ENCODE measurements around the gene CHAD.

Gene CHAD

GRCh38 chr17:50443505-50443974 lies 25.1 kb downstream of the CHAD start:
- TF ChIP-seq YY1 (IDR thresholded peaks at IDR 0.05; ENCODE audit: low read depth): no peak
- TF ChIP-seq CREB1 (IDR thresholded peaks at IDR 0.05; ENCODE audit: low read depth): no peak
- TF ChIP-seq FOXM1 (IDR thresholded peaks at IDR 0.05; ENCODE audit: borderline replicate concordance, low read depth): 0 out of 2 replicates have a peak, but pooled peaks have one; percentile 2
- TF ChIP-seq TCF12 (IDR thresholded peaks at IDR 0.05; ENCODE audit: low read depth): 0 out of 2 replicates have a peak, but pooled peaks have one; percentile 14
- TF ChIP-seq NFIC (IDR thresholded peaks at IDR 0.05): peak; percentile 72; the same call in 1 of the 2 replicates
- TF ChIP-seq MAX (IDR thresholded peaks at IDR 0.05): no peak
- no peak for TF ChIP-seq CEBPB (IDR thresholded peaks at IDR 0.05)
- no peak for TF ChIP-seq EP300 (IDR thresholded peaks at IDR 0.05; ENCODE audit: borderline replicate concordance)

- peak; percentile 28; the same call in 1 of the 2 replicates for TF ChIP-seq NFIC (IDR thresholded peaks at IDR 0.05)
- TF ChIP-seq USF1 (IDR thresholded peaks at IDR 0.05): no peak
- TF ChIP-seq MAX (IDR thresholded peaks at IDR 0.05): 0 out of 2 replicates have a peak, but pooled peaks have one; percentile 5
- TF ChIP-seq EP300 (IDR thresholded peaks at IDR 0.05; ENCODE audit: borderline replicate concordance): no peak
- no peak; the same call in 1 of the 2 replicates for TF ChIP-seq ZBTB7A (IDR thresholded peaks at IDR 0.05; ENCODE audit: low read depth)
- TF ChIP-seq CREB1 (IDR thresholded peaks at IDR 0.05; ENCODE audit: low read depth): no peak
- no peak for TF ChIP-seq TAF1 (IDR thresholded peaks at IDR 0.05; ENCODE audit: low read depth)
Observed at GRCh38 chr17:50440838-50441829, 27.5 kb downstream of the CHAD start.

GRCh38 chr17:50440172-50440837 lies 28.4 kb downstream of the CHAD start:
- TF ChIP-seq USF1 (IDR thresholded peaks at IDR 0.05): no peak
- no peak for TF ChIP-seq MAX (IDR thresholded peaks at IDR 0.05)
- TF ChIP-seq NFIC (IDR thresholded peaks at IDR 0.05): no peak
- TF ChIP-seq EP300 (IDR thresholded peaks at IDR 0.05; ENCODE audit: borderline replicate concordance): no peak
- no peak for TF ChIP-seq YY1 (IDR thresholded peaks at IDR 0.05; ENCODE audit: low read depth)
- no peak for TF ChIP-seq CREB1 (IDR thresholded peaks at IDR 0.05; ENCODE audit: low read depth)
- no peak for TF ChIP-seq FOXM1 (IDR thresholded peaks at IDR 0.05; ENCODE audit: borderline replicate concordance, low read depth)
- TF ChIP-seq REST (IDR thresholded peaks at IDR 0.05; ENCODE audit: low read depth): no peak
- no peak for TF ChIP-seq CEBPB (IDR thresholded peaks at IDR 0.05)
- TF ChIP-seq TAF1 (IDR thresholded peaks at IDR 0.05; ENCODE audit: low read depth): no peak
- no peak for TF ChIP-seq TEAD4 (IDR thresholded peaks at IDR 0.05)
- TF ChIP-seq RAD21 (IDR thresholded peaks at IDR 0.05; ENCODE audit: low read depth): no peak

- TF ChIP-seq CREB1 (IDR thresholded peaks at IDR 0.05; ENCODE audit: low read depth): no peak
- TF ChIP-seq TAF1 (IDR thresholded peaks at IDR 0.05; ENCODE audit: low read depth): no peak
- TF ChIP-seq YY1 (IDR thresholded peaks at IDR 0.05; ENCODE audit: low read depth): no peak
- TF ChIP-seq RAD21 (IDR thresholded peaks at IDR 0.05; ENCODE audit: low read depth): no peak
- TF ChIP-seq EP300 (IDR thresholded peaks at IDR 0.05; ENCODE audit: borderline replicate concordance): no peak
- no peak for TF ChIP-seq MAX (IDR thresholded peaks at IDR 0.05)
- no peak for TF ChIP-seq FOXM1 (IDR thresholded peaks at IDR 0.05; ENCODE audit: borderline replicate concordance, low read depth)
- TF ChIP-seq USF1 (IDR thresholded peaks at IDR 0.05): no peak
- no peak for TF ChIP-seq ZBTB7A (IDR thresholded peaks at IDR 0.05; ENCODE audit: low read depth)
- TF ChIP-seq NFIC (IDR thresholded peaks at IDR 0.05): no peak
- TF ChIP-seq REST (IDR thresholded peaks at IDR 0.05; ENCODE audit: low read depth): no peak
- TF ChIP-seq EGR1 (IDR thresholded peaks at IDR 0.05): no peak
Observed at GRCh38 chr17:50439008-50439407, 29.7 kb downstream of the CHAD start.
